Activated T-helper 17 cell treated with anti-CD3 and anti-CD28 coated beads, Interleukin-2, amount 50 U/mL, for 72 hours (primary cell): ENCODE data around the gene DCLRE1A. TPM values are rescaled to one million over a fixed set of nuclear protein-coding genes. Genes with fewer than 3 reads are reported as not detected.

ENCODE experiments used
- total RNA-seq, 2 donors: library from RNA; stranded (reverse); gene quantifications; one replicate each; pipeline ENCODE4 v1.2.3, GENCODE V29; 2022

Gene DCLRE1A
- total RNA-seq, 2 donors from 2014 or later = 7.9 to 13.5 TPM

Other genes with a start within 250 kb of the DCLRE1A start
- gene NRAP, start 190.0 kb downstream of the DCLRE1A start, total RNA-seq = not detected
- gene CASP7, start 174.2 kb downstream of the DCLRE1A start, total RNA-seq = 10 to 100 TPM in 1 of 2 donors, 1 to 10 TPM in 1; 6.1 to 19.8 TPM
- not detected for gene PLEKHS1, start 102.4 kb downstream of the DCLRE1A start, total RNA-seq
- 10 to 100 TPM; 14.0 to 20.5 TPM for gene NHLRC2, start 579 bp upstream of the DCLRE1A start, total RNA-seq
- not detected for gene ADRB1, start 189.8 kb upstream of the DCLRE1A start, total RNA-seq